Middle frontal gyrus (tissue), 1 donor: ENCODE measurements around the gene ICE1.
"Not testable (repeated sequence)": the region's sequence is repeated elsewhere in the genome, so short reads cannot be mapped to it uniquely, and the experiment has no call there.

Experiments used
- DNase-seq: peaks from one replicate; pipeline ENCODE4 v3.0.0-alpha.2; 2015; ENCODE audit warnings: low spot score; ENCODE audit errors: extremely low spot score

The ICE1 gene

DNA sequence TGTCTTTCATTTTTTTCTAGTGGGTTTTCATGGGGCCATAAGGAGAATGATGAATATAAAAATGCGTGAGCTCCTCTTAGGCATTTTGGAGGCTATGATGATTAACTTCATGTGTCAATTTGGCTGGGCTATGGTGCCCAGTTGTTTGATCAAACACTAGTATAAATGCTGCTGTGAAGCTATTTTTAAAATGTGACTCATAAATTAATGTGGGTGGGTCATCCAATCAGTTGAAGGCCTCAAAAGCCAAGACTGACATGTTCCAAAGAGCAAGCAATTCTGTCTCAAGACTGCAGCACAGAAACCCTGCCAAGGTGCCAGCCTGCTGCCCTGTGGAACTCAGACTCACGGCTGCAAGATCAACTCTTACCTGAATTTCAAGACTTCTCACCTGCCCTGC, 24.4 kb upstream of the ICE1 start:
- no peak for DNase-seq

DNA sequence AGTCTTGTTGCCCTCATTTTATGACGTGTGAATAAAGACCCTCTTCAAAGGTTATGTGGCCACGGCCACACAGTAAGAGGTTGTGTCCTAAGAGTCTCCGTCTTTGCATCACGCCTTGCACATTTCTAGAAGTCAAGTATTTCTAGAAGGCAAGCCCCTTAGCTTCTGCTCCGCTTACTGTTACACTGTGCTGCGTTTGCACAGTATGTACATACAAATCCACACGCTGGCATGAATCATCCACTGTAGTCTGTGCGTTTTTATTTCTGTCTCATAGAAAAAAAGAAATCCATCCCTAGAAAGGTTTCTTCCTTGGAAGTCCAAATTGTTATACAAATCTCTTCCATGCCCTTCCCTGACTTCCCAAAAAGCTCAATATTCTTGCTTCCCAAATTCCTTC, 21.4 kb upstream of the ICE1 start:
- DNase-seq: no peak

DNA sequence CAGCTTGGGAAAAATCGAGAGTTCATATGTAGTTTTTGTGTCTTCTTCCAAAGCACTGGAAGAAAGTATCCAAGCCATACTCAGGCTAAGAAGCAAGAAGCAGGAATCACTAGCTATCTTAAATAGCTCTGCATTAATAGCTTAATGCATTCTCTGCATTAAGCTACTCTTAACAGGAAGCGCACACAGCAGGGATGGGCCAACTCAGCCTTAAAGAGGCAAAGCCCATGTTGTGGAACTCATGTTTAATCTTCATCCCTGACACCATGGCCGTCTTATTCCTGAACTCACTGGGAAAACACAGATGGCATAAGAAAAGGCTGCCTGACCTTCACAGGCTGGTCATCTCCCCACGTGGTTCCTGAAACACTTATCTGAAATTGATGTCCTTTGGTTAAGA, 18.7 kb upstream of the ICE1 start:
- no peak for DNase-seq

DNA sequence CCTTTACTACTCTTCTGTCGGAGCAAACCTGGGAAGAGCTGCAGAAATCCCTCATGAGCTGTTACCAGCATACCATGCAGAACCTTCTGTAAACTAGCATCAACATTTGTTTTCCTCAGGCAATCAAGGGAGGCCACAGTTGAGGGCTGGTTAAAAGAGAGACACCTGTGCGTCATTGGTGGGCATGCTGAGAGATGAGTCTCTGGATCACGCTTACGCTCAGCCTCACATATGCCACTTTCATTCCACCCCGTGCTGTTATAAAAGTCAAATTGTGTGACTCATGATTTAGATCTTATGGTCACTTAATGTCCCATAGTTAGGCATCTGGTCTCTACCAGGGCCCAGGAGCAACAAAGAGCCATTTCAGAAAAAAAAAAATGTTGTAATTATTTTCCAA, 18.1 kb upstream of the ICE1 start:
- no peak for DNase-seq

DNA sequence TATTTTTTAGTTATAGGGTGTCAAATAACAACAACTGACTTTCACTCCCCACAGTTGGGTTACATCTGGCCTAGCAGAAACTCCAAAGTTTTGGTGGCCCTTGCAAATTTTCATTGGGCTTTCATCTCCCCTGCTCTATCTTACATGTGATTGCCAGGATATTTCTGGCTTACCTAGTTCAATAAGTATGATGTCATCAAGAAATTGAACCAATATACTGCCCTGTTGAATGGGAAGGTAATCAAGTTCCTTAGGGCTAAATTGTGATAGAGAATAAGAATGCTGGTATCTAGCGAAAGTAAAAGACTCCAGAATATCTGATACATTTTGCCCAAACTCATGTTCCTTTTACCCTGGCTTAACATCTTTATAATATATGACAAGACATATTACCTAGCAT, 17.0 kb upstream of the ICE1 start:
- no peak for DNase-seq

DNA sequence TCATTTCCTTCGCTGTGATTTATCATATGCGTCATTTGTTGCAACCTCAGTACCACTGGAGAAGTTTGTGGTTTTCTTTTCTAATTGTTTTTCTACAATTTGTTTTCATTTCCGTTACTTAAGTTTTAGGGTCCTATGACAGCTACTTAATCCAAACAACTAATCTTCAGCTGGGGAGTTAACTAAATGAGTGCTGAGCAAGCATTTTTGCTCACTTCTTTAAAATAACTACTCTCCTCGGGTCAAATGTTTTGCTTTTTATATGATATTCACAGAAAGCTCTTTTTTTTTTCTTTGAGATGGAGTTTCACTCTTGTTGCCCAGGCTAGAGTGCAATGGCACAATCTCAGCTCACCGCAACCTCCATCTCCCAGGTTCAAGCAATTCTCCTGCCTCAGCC, 14.6 kb upstream of the ICE1 start:
- no peak for DNase-seq

DNA sequence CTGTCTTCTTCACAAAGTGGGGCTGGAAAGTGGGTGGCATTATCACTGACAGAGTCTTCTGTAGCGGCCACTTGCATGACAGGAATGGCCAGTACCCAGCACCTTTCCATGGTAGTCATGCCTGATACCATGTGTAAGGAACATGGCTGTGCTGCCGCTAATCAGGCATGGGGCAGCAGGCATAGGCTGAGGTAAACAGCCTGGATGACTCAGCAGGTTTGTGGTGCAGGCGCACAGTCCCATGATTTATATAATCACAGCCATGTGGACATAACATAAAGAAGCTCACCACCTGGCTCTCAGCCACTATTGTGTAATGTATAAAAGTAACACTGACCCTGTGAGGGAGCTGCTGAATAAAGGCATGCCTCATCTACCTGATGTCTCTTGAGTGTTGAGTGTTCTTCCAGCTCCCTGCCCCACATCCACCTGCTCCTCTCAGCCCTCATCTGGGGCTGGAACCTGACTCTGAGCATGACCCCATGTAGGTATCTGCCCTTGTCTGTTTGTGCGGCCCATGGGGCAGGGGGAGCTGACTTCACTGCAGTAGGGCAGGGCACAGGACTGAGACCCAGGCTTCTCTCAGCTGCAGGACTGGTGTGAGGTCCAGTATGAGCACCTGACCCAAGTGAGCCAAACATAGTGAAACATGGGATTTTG, 13.2 kb upstream of the ICE1 start:
- no peak for DNase-seq

DNA sequence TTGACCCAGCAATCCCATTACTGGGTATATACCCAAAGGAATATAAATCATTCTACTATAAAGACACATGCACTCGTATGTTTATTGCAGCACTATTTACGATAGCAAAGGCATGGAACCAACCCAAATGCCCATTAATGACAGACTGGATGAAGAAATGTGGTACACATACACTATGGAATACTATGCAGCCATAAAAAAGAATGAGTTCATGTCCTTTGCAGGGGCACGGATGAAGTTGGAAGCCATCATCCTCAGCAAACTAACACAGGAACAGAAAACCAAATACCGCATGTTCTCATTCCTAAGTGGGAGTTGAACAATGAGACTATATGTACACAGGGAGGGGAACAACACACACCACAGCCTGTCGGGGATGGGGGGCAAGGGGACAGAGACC, 8.6 kb upstream of the ICE1 start:
- not testable (repeated sequence) for DNase-seq

DNA sequence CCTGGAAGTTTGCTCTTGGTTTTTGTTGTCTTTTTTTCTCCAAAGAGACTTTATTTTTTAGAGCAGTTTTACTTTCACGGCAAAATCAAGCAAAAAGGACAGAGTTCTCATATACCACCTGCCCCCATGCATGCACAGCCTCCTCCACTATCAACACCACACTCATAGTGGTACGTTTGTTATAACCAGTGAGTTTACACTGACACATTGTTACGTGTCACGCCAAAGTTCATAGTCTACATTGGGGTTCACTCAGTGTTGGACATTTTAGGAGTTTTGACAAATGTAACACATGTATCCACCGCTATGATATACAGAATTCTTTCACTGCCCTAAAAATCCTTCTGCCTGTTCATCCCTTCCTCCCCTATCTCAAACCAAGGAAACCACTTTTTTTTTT, 7.5 kb upstream of the ICE1 start:
- no peak for DNase-seq

DNA sequence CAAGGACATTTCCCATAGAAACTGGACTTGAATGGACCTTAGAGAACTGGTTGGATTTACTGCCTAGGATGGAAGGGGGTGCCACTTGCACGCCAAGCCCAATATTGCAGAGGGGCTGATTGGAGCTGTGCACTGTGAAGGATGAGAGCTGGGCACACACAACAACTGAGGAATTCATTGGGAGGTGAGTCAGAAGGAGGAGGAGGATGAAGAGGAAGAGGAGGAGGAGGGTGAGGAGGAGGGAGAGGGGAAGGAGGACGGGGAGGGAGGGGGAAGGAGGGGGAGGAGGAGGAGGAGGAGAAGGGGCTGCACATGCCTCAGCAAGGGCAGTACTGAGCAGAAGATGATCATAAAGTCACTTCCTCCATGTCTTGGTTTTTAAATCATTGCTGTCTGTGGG, 5.7 kb upstream of the ICE1 start:
- no peak for DNase-seq

DNA sequence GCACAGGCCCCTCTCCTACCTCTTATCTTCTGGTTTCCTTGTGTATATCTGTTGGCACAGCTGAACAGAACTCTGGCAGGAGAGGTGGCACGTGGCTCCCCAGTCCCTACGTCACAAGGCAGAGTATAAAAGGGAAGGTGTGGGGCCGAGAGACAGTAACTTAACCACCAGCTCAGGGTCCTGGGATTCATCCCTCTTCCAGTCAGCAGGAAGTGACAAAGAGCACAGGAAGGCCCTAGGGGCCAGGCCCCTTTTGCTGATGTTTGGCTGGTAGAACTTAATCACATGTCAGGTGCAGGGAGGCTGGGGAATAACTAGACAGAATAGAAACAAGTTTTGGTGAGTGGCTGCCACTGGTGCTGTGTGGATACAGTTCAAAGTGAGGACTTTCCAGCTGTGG, 4.5 kb upstream of the ICE1 start:
- DNase-seq: no peak

DNA sequence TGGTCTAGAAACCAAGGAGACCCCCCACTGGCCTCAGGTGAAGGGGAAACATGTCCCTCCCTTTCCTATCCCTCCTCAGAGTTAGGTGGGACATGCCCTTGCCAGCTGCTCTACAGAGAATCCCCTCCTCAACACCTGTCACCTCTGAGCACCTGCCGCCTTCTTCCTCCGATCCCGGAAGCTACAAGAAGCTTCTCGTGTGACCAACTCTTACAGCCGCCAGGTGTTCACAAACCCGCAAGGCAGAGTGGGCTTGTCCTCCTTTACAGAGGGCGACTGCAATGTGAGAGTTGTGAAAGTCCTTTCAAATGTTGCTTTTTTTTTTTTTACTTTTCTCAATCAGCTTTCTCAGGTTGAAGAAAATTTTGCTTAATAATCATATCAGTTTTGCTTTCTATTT, 3.7 kb upstream of the ICE1 start:
- no peak for DNase-seq

DNA sequence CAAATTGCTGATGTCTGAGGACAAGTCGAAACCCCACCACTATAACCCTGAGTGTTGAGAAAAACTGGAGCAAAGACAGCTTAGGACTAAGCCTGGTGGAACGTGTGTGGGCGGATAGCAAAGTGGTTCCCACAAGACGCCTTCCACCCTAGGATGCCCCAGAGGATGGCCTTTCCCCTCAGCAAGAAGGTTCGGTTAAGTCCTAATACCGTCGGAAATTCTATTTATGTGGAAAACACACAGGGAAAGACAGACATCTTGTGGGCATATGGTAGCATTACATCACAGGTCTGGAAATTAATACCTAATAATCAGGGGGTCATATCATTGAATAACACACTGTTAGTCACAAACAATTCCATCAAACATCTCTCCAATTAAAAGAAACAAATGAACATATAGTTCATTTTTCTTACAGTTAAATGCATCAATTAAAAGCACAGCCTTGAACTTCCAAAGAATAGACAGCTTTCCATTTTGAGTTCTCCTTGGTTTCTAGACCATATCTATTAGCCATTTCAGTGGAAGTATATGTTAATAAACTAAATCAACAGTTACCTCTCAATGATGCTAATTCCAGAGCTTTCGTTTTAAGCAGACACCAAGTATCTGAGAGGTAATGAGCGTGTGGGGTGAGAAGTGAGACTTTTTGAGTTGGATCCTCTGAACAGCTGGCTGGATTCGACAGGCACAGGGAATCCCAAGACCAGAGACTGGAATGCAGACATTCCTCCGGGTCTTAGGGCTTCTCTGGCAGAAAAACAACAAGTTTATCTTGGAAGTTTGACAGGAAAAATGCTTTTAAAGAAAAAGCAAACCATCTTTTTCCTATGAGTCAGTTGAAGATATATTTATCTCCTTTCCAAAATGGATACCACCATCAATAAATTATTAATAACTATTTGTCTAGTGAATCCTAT, 2.9 kb upstream of the ICE1 start:
- DNase-seq: no peak

DNA sequence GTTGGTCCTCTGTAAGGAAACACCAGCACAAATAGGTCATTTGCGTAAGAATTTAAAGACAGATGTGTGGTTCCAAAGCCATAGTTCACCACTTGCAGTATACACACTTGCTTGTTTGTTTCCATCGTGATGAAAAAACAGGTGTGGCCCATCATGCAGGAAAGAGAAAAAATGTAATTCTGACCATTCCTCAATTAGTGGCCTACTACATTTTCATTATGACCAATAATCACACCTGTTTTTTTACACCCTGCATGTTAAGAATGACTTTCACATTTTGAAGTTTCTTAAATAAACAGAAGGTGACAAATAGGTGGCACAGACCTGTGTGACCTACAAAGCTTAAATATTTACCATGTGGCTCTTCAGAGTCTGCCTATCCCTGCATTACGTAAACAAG, 2.2 kb upstream of the ICE1 start:
- no peak for DNase-seq

DNA sequence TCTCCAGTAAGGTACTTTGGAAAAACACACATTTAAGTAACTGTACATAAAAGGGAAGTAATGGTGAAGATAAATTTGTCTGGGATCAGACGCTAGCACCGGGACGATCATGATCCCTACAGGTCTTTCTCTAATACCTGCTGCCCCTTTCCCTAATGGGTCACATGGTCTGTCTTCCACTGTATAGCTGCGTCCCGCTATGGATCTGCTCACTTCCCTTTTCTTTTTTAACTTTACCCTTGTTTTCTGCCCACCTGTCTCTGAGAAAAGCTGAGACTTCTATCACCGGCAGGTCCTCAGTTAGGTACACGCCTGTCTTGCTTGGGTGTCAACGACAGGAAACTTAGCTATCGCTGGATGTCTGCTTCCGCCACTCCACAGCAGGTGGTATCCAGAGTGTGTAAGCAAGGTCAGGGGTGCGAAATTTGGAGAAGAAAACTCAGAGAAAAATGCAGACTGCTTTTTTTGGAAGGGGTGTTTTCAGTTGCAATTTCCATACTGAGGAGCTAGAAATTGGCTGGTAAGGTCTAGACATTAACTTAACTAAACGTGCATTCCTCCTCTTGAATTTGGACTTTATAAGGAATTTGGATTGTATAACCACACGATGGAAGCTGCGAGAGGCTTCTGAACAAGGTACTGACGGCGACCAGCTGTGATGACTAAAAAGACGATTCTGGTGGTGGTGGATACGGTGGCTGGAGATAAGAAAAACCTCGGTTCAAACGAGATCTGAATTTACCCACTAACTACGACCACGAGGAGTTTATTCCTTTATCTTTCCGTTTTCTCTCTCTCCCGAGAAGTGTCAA, 1.1 kb upstream of the ICE1 start:
- no peak for DNase-seq

DNA sequence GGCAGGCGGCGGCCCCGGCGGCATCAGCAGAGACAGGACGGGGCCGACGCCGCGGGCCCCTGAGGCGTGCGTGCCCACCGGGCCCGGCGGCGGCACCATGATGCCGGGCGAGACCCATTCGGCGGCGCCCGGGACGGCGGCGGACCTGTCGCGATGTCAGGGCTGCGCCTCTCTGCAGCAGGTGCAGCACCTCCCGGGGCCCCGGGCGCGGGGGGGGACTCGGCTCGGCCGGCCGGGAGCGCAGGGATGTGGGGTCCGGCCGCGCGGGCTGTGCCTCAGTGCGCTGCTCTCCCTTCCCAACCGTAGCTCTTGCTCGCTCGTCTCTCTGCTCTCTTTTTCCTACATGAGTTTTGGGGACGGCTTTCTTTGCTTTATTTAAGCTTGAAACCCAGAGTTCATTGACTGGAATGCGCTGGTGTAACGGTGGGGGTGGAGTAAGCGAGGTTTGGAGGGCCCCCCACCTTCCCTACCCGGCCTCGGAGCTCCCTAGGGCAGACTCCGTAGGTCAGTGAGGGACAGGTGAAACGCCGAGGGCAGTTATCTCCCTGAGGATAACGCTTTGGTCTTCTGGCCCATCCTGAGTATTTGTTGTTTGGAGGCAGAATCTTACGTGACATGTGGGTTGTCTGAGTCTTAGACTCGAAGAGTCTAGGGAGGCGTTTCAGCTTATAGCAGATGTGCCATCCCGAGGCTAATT, 490 bp downstream of the ICE1 start:
- DNase-seq: no peak

DNA sequence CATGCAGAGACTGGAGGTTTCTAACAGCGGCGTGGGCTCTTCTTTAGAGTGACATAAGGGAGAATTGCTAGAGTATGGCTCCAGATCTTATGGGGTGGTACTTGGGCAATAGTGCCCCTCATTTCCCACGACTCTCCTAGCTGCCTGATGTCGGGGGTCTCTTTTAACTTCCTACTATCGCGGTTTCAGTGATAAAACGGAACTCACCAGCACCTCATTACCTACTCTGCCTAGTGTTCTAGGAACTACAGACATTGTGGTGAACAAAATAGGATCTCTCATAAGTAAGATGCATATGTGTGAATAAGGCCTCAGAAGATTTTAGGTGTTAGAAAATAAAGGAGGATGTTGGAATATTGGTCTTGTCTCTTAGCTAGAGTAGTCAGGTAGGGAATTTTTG, 1.1 kb downstream of the ICE1 start:
- DNase-seq: no peak

DNA sequence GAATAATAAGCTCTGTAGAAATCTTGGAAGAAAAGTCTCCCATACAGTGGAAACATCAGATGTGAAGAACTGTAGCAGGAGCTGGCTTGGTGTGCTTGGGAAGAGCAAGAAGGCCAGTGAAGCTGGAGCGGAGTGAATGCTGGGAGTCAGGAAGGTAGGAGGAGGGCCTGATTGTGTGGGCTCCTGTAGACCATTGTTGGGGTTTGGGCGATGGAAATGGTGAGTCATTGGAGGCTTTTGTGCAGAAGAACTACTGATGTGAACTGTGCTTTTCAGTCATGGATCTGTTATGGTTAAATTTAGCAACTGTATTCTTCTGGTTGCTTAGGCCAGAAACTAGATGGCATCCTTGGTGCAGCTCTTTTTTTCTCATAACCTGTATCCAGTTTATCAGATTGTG, 2.3 kb downstream of the ICE1 start:
- DNase-seq: no peak

DNA sequence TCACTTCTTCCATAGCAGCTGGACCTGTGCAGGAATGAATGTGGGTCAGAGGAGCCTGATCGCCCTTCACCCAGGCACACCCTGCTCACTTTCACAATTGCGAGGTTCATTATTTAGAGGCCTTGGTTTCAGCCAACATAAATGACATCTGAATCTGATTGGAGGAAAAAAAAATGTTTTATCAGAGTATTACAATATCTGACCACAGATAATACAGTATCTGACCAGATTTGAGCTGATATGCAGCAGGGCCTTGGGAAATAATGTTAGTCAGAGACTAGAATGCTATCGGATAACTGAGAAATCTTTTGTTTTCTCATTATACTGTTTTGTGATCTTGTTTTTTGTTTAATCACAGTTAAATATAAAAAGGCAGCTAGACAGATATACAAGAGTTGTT, 7.7 kb downstream of the ICE1 start:
- DNase-seq: no peak

DNA sequence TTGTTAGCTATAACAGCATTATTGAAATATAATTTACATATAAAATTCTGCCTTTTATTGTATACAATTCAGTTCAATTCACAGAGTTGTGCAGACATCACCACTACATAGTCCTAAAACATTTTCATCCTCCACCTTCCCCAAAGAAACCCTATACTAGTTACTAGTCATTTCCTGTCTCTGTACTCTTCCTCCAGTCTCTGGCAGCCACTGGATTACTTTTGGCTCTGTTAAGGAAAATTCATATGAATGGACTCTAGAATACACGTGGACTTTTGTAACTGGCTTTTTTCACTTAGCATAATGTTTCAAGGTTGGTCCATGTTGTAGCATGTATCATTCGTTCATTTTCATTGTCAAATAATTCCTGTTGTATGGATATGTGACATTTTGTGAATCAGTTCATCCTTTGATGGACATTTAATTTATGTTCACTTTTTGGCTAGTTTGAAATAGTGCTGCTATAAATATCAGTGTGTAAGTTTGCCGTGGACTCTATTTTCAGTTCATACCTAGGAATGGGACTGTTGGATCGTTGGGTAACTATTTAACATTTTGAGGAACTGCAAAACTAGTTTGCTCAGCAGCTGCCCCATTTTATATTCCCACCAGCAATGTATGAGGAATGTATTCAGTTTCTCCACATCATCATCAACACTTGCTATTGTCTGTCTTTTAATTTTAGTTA, 9.7 kb downstream of the ICE1 start:
- DNase-seq: no peak

DNA sequence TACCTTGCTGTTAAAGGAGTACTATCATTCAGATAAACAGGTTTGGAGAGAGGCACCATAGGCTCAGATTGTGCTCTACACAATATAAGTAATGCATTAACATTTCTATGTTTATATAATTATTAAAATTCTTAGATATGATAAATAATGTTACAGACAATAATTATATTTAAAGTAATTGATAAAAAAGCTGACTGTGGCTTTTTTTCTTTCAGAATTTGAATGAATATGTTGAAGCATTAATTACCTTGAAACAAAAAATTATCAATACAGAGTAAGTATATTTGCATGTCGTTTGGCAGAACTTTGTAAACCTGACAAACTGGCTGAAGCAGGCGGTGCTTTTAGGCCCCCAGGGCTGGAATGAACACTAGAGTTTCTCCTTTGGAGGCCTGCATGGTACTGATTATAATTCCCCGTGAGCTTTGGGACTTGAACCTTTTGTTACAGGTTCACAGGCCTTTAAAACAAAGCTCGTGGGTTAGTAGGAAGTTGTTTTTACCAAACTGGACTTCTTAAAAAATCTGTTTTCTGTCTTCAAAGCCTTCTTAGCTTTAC, 13.8 kb downstream of the ICE1 start:
- DNase-seq: no peak
